ENCODE data around the gene DNMT3L.

DNMT3L gene

DNA sequence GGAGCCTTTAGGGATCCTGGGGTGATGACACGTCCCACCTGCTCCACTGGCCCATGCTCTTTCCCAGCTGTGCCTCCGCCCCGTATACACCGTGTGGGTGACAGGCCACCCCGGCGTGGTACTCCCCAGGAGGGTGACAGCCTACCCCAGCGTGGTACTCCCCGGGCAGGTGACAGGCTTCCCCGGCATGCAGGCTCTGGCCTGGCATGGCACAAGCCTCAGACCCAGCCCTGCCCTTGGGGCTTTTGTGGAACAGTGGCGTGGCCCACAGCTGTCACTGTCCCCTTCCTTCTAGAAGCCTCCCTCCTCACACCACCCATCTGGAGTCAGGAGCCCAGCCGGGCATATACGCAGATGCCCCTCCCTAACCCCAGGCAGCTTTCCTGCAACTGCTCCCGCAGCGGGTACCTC, 33.5 kb upstream of the DNMT3L start:
- Histone ChIP-seq H2AFZ (ENCODE audit: low read length) (no peak overlapping the region), H3K27ac (ENCODE audit: low read depth, low read length, poor library complexity, severe bottlenecking) (no peak overlapping the region), H3K27me3 (ENCODE audit: insufficient read depth, low read length) (0 out of 2 replicates have a peak, but pooled peaks cover 11% of the 10 kb centered on the region), H3K9me2 (ENCODE audit: low read depth, low read length) (no peaks in the 10 kb centered on the region), H3K4me2 (ENCODE audit: low read length) (no peak overlapping the region), H3F3A (ENCODE audit: insufficient read depth, low read length) (no peaks in the 10 kb centered on the region), H3K4me1 (ENCODE audit: insufficient read depth, low read length, severe bottlenecking) (peaks cover 8% of the 10 kb centered on the region), H3K4me3 (ENCODE audit: low read depth, low read length, poor library complexity, severe bottlenecking) (no peak overlapping the region), H3K79me2 (ENCODE audit: insufficient read depth, low read length) (no peaks in the 10 kb centered on the region), H3K36me3 (ENCODE audit: insufficient read depth, low read length) (no peaks in the 10 kb centered on the region), H3K9me3 (ENCODE audit: low read length) (no peaks in the 10 kb centered on the region), H3K9ac (ENCODE audit: low read length) (no peak overlapping the region), H4K20me1 (ENCODE audit: insufficient read depth, low read length) (no peaks in the 10 kb centered on the region)
- TF ChIP-seq EZH2 (IDR thresholded peaks at IDR 0.05; ENCODE audit: borderline replicate concordance, low read length): no peak
- TF ChIP-seq, protein P1, sequence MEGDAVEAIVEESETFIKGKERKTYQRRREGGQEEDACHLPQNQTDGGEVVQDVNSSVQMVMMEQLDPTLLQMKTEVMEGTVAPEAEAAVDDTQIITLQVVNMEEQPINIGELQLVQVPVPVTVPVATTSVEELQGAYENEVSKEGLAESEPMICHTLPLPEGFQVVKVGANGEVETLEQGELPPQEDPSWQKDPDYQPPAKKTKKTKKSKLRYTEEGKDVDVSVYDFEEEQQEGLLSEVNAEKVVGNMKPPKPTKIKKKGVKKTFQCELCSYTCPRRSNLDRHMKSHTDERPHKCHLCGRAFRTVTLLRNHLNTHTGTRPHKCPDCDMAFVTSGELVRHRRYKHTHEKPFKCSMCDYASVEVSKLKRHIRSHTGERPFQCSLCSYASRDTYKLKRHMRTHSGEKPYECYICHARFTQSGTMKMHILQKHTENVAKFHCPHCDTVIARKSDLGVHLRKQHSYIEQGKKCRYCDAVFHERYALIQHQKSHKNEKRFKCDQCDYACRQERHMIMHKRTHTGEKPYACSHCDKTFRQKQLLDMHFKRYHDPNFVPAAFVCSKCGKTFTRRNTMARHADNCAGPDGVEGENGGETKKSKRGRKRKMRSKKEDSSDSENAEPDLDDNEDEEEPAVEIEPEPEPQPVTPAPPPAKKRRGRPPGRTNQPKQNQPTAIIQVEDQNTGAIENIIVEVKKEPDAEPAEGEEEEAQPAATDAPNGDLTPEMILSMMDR (IDR thresholded peaks at IDR 0.05; ENCODE audit: low read length): no peak

DNA sequence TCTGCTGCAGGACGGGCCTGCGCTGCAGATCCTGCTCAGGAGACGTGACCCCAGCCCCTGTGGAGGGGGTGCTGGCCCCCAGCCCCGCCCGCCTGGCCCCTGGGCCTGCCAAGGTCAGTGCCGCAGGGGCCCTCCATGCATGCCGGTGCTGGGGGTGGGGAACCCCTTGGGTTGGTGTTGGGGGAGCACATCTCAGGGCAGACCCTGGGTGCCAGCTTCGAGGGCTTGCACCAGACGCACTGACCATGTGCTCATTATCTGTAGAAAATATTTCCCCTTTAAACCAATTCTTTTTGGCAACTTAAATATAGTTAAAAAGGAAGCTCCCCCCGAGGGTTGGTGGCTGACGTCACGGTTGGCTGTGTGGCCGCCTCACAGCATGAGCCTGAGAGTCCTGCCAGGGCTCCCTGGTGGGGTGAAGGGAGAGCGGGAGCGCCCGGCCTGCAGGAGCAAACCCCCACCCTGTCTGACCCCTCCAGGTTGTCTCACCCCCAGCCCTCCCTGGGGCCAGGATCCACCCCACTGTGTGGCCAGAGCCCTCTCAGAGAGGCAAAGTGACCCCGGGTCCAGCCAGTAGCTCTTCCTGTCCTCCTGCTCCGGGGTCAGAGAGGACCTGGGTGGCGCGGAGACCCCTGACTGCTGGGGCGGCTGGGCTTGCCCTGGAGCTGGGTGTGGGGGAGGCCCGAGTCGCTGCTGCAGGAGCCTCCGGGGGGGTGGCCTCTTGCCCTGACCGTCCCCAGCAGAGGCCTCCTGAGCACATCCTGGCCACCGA, 32.9 kb upstream of the DNMT3L start:
- Histone ChIP-seq H3K9me2 (ENCODE audit: low read depth, low read length) (no peaks in the 10 kb centered on the region), H3K79me2 (ENCODE audit: insufficient read depth, low read length) (no peaks in the 10 kb centered on the region), H3K27ac (ENCODE audit: low read depth, low read length, poor library complexity, severe bottlenecking) (no peak overlapping the region), H3K36me3 (ENCODE audit: insufficient read depth, low read length) (no peaks in the 10 kb centered on the region), H3K9ac (ENCODE audit: low read length) (no peak overlapping the region), H3F3A (ENCODE audit: insufficient read depth, low read length) (no peaks in the 10 kb centered on the region), H2AFZ (ENCODE audit: low read length) (no peak overlapping the region), H3K4me1 (ENCODE audit: insufficient read depth, low read length, severe bottlenecking) (peaks cover 6% of the 10 kb centered on the region), H4K20me1 (ENCODE audit: insufficient read depth, low read length) (no peaks in the 10 kb centered on the region), H3K27me3 (ENCODE audit: insufficient read depth, low read length) (0 out of 2 replicates have a peak, but pooled peaks cover 11% of the 10 kb centered on the region), H3K4me2 (ENCODE audit: low read length) (no peak overlapping the region), H3K9me3 (ENCODE audit: low read length) (no peaks in the 10 kb centered on the region), H3K4me3 (ENCODE audit: low read depth, low read length, poor library complexity, severe bottlenecking) (no peak overlapping the region)
- TF ChIP-seq, protein P1 (IDR thresholded peaks at IDR 0.05; ENCODE audit: low read length): no peak
- TF ChIP-seq EZH2 (IDR thresholded peaks at IDR 0.05; ENCODE audit: borderline replicate concordance, low read length): no peak

DNA sequence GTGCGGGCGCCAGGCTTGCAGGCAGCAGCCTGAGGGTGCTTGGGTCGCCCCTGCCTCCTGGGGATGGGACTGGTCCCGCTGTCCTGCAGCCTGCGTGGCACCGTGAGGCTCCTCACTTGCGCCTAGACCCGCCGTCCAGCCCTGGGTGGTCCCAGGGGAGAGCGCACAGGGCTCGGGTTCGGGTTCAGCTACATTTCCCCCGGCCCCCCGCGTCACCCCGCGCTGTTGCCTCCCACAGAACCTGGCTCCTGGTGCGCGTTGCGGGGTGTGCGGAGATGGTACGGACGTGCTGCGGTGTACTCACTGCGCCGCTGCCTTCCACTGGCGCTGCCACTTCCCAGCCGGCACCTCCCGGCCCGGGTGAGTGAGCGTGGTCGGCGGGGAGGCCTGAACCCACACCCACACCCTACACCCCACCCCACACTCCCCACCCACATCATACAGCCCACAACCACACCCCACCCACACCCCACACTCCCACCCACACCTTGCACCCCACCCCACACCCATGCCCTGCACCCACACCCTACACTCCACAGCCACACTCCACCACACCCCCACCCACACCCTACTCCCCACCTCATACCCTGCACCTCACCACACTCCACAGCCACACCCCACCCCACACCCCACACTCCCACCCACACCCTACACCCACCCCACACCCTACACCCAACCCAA, 32.0 kb upstream of the DNMT3L start:
- no peaks in the 10 kb centered on the region for H3K9me3 ChIP-seq (ENCODE audit: low read length)
- no peaks in the 10 kb centered on the region for H4K20me1 ChIP-seq (ENCODE audit: insufficient read depth, low read length)
- H3K27me3 ChIP-seq (ENCODE audit: insufficient read depth, low read length): 0 out of 2 replicates have a peak, but pooled peaks cover 11% of the 10 kb centered on the region

More for the DNA sequence above, 32.0 kb upstream of the DNMT3L start:
- H3K4me3 ChIP-seq (ENCODE audit: low read depth, low read length, poor library complexity, severe bottlenecking): no peak overlapping the region
- no peaks in the 10 kb centered on the region for H3K36me3 ChIP-seq (ENCODE audit: insufficient read depth, low read length)
- H2AFZ ChIP-seq (ENCODE audit: low read length): no peak overlapping the region
- H3K4me2 ChIP-seq (ENCODE audit: low read length): no peak overlapping the region
- no peaks in the 10 kb centered on the region for H3K79me2 ChIP-seq (ENCODE audit: insufficient read depth, low read length)
- no peak overlapping the region for H3K9ac ChIP-seq (ENCODE audit: low read length)
- no peak overlapping the region for H3K27ac ChIP-seq (ENCODE audit: low read depth, low read length, poor library complexity, severe bottlenecking)
- no peaks in the 10 kb centered on the region for H3K9me2 ChIP-seq (ENCODE audit: low read depth, low read length)
- H3K4me1 ChIP-seq (ENCODE audit: insufficient read depth, low read length, severe bottlenecking): no peaks in the 10 kb centered on the region
- no peaks in the 10 kb centered on the region for H3F3A ChIP-seq (ENCODE audit: insufficient read depth, low read length)
- no peak for TF ChIP-seq EZH2 (IDR thresholded peaks at IDR 0.05; ENCODE audit: borderline replicate concordance, low read length)
- TF ChIP-seq, protein P1 (IDR thresholded peaks at IDR 0.05; ENCODE audit: low read length): no peak

Measured in OCI-LY1 (cell line).